Measurements from ENCODE around the gene RABL6.
"Not testable (repeated sequence)": the region's sequence is repeated elsewhere in the genome, so short reads cannot be mapped to it uniquely, and the experiment has no call there.

RABL6 gene

GRCh38 chr9:136796775-136797347 lies 10.9 kb upstream of the RABL6 start:
- DNase-seq: not testable (repeated sequence)

- DNase-seq: no peak
Measured at GRCh38 chr9:136798708-136799078, 9.1 kb upstream of the RABL6 start.

GRCh38 chr9:136799079-136799853 lies 8.5 kb upstream of the RABL6 start:
- DNase-seq: no peak

- peak; percentile 75 for DNase-seq
Measured at GRCh38 chr9:136799854-136800657, 7.7 kb upstream of the RABL6 start.

- no peak for DNase-seq
Measured at GRCh38 chr9:136802321-136802720, 5.4 kb upstream of the RABL6 start.

- DNase-seq: not testable (repeated sequence)
Measured at GRCh38 chr9:136803009-136803550, 4.7 kb upstream of the RABL6 start.

- no peak for DNase-seq
Measured at GRCh38 chr9:136803551-136804508, 3.9 kb upstream of the RABL6 start.

- DNase-seq: no peak
Measured at GRCh38 chr9:136804509-136805206, 3.1 kb upstream of the RABL6 start.

GRCh38 chr9:136805207-136805740 lies 2.5 kb upstream of the RABL6 start:
- no peak for DNase-seq

- no peak for DNase-seq
Measured at GRCh38 chr9:136806067-136806466, 1.7 kb upstream of the RABL6 start.

- no peak for DNase-seq
Measured at GRCh38 chr9:136806631-136807201, 1.0 kb upstream of the RABL6 start.

GRCh38 chr9:136808075-136808805 lies 492 bp downstream of the RABL6 start:
- DNase-seq: peak; percentile 19

GRCh38 chr9:136808806-136809158 lies 1.0 kb downstream of the RABL6 start:
- peak; percentile 40 for DNase-seq

GRCh38 chr9:136814725-136815421 lies 7.1 kb downstream of the RABL6 start:
- no peak for DNase-seq

- no peak for DNase-seq
Measured at GRCh38 chr9:136815422-136815782, 7.7 kb downstream of the RABL6 start.

- no peak for DNase-seq
Measured at GRCh38 chr9:136820971-136821825, 13.4 kb downstream of the RABL6 start.

- no peak for DNase-seq
Measured at GRCh38 chr9:136821826-136822544, 14.2 kb downstream of the RABL6 start.
